Liver (tissue), 9 donors: ENCODE data around the gene COL9A1. TPM values are rescaled to one million over a fixed set of nuclear protein-coding genes. Genes with fewer than 3 reads are reported as not detected.

Experiments
- DNase-seq: peaks from one replicate; pipeline ENCODE4 v3.0.0-alpha.2; 2017; ENCODE audit warnings: low spot score
- H3K27ac ChIP-seq, 2 donors: one replicate each; pipeline ENCODE4 v1.7.0; 2013; ENCODE audit warnings: inconsistent platforms in 2 of 2, low read length in 2 of 2, control low read depth in 1 of 2, low read depth in 1 of 2, mild to moderate bottlenecking in 1 of 2
- H3K27me3 ChIP-seq, 4 donors: one replicate each; pipeline versions ENCODE4 v1.6.1 to v1.7.0; 2013; ENCODE audit warnings: low read length in 3 of 4, inconsistent platforms in 1 of 4, mild to moderate bottlenecking in 1 of 4, moderate library complexity in 1 of 4; ENCODE audit not compliant: control insufficient read depth in 4 of 4, insufficient read depth in 4 of 4
- H3K36me3 ChIP-seq, 4 donors: one replicate each; pipeline versions ENCODE4 v1.6.1 to v1.7.0; 2013; ENCODE audit warnings: low read length in 3 of 4, mild to moderate bottlenecking in 3 of 4, low read depth in 1 of 4, moderate library complexity in 1 of 4; ENCODE audit not compliant: control insufficient read depth in 4 of 4, insufficient read depth in 3 of 4
- H3K4me1 ChIP-seq, 4 donors: one replicate each; pipeline versions ENCODE4 v1.6.1 to v1.7.0; 2013; ENCODE audit warnings: low read length in 3 of 4, mild to moderate bottlenecking in 3 of 4, moderate library complexity in 1 of 4; ENCODE audit not compliant: control insufficient read depth in 4 of 4, insufficient read depth in 4 of 4
- H3K4me3 ChIP-seq, 3 donors: one replicate each; pipeline versions ENCODE4 v1.6.1 to v1.7.0; 2013; ENCODE audit warnings: low read length in 3 of 3, control low read depth in 1 of 3, low read depth in 1 of 3, mild to moderate bottlenecking in 1 of 3
- H3K9ac ChIP-seq, 2 donors: one replicate each; pipeline ENCODE4 v1.7.0; 2013; ENCODE audit warnings: low read length in 2 of 2, mild to moderate bottlenecking in 2 of 2, moderate library complexity in 2 of 2, control low read depth in 1 of 2, low read depth in 1 of 2
- H3K9me3 ChIP-seq, 4 donors: one replicate each; pipeline versions ENCODE4 v1.6.1 to v1.7.0; 2013; ENCODE audit warnings: low read length in 3 of 4; ENCODE audit not compliant: control insufficient read depth in 4 of 4
- EGR1 ChIP-seq, 2 donors: IDR thresholded peaks; 2 replicates each; pipeline ENCODE4 v1.6.1; 2016 to 2018; ENCODE audit warnings: antibody characterized with exemption in 2 of 2, low read depth in 2 of 2
- GABPA ChIP-seq, 2 donors: IDR thresholded peaks in 1 of 2; conservative IDR thresholded peaks in 1 of 2; 2 replicates each; pipeline ENCODE4 v1.6.1; 2016; ENCODE audit warnings: antibody characterized with exemption in 2 of 2, mild to moderate bottlenecking in 1 of 2, moderate library complexity in 1 of 2
- HNF4A ChIP-seq, 2 donors: conservative IDR thresholded peaks; 2 replicates each; pipeline ENCODE4 v1.6.1; 2016; ENCODE audit warnings: antibody characterized with exemption in 2 of 2, mild to moderate bottlenecking in 2 of 2
- JUND ChIP-seq, 2 donors: IDR thresholded peaks; 2 replicates each; pipeline ENCODE4 v1.6.1; 2016; ENCODE audit warnings: antibody characterized with exemption in 2 of 2
- RAD21 ChIP-seq, 2 donors: IDR thresholded peaks; 2 replicates each; pipeline ENCODE4 v1.6.1; 2016; ENCODE audit warnings: antibody characterized with exemption in 2 of 2, mild to moderate bottlenecking in 2 of 2
- SP1 ChIP-seq: IDR thresholded peaks from 2 replicates; pipeline ENCODE4 v1.6.1; 2018; ENCODE audit warnings: antibody characterized with exemption, mild to moderate bottlenecking
- YY1 ChIP-seq: IDR thresholded peaks from 2 replicates; pipeline ENCODE4 v1.6.1; 2016; ENCODE audit warnings: antibody characterized with exemption, mild to moderate bottlenecking
- WGBS: extraction: QIAGEN DNeasy Blood & Tissue Kit; methylation state at CpG from one replicate; pipeline ENCODE4 v1.1.7; 2013; 5-methylcytosine and 5-hydroxymethylcytosine counted together
- polyA plus RNA-seq, 2 donors: library from polyadenylated mRNA; stranded (reverse) in 1 of 2; unstranded in 1 of 2; fragments of 200-250 nt in 1 of 2; fragments of >200 nt in 1 of 2; fragmentation: Nextera tagmentation in 1 of 2; extraction: Ambion mirVana in 1 of 2; gene quantifications; one replicate each; pipeline versions ENCODE4 v1.2.1 to v1.2.3, GENCODE V29; 2013 to 2015
- total RNA-seq, 2 donors: library from RNA; depleted of rRNA; stranded (reverse); fragments of >200 nt; gene quantifications; one replicate each; pipeline ENCODE4 v1.2.3, GENCODE V29; 2014
- TF ChIP-seq, protein P1 (sequence below): fragments of 150-350 bp; IDR thresholded peaks from 2 replicates; pipeline ENCODE4 v1.5.1; 2017; ENCODE audit warnings: improper control_type of control experiment, low read depth, low read length; ENCODE audit not compliant: missing input control
- TF ChIP-seq, protein P2 (sequence below): IDR thresholded peaks from 2 replicates; pipeline ENCODE4 v1.6.1; 2016; ENCODE audit warnings: antibody characterized with exemption
- TF ChIP-seq, protein P3 (sequence below): IDR thresholded peaks from 2 replicates; pipeline ENCODE4 v1.6.1; 2016; ENCODE audit warnings: antibody characterized with exemption
- TF ChIP-seq, protein P4 (sequence below): IDR thresholded peaks from 2 replicates; pipeline ENCODE4 v1.6.1; 2016; ENCODE audit warnings: antibody characterized with exemption, mild to moderate bottlenecking
- donor health status: healthy.
- donor health status: healthy.
- donor health status: healthy.
- donor health status: healthy.
- donor health status: healthy.

The COL9A1 gene
- total and polyA plus RNA-seq, 4 donors = 0.01 to 1.4 TPM; not detected in 2

DNA sequence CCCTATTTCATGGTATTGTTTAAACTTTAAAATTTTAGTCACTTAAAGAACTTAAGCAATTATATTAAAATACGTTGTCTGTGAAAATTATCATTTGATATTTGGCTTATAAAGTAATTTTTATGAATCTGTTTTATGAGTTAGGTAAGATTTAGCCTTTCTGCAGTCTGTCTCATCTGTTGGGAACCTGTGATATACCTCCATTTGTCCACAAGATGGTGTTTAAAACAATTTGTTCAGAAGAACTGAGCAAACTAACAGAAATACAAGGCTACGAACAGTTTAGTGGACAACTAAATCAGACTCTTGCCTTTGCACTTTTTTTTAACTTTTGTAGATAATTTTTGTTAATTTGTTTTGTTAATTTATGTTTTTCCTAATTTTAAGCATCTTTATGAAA, 92.4 kb downstream of the COL9A1 start:
- H3K27me3 ChIP-seq = peaks cover 0 to 5% (median 0%) of the 10 kb centered on the region in 4 donors
- H3K36me3 ChIP-seq = no peaks in the 10 kb centered on the region
- DNase-seq = no peak
- TF ChIP-seq, protein P1, sequence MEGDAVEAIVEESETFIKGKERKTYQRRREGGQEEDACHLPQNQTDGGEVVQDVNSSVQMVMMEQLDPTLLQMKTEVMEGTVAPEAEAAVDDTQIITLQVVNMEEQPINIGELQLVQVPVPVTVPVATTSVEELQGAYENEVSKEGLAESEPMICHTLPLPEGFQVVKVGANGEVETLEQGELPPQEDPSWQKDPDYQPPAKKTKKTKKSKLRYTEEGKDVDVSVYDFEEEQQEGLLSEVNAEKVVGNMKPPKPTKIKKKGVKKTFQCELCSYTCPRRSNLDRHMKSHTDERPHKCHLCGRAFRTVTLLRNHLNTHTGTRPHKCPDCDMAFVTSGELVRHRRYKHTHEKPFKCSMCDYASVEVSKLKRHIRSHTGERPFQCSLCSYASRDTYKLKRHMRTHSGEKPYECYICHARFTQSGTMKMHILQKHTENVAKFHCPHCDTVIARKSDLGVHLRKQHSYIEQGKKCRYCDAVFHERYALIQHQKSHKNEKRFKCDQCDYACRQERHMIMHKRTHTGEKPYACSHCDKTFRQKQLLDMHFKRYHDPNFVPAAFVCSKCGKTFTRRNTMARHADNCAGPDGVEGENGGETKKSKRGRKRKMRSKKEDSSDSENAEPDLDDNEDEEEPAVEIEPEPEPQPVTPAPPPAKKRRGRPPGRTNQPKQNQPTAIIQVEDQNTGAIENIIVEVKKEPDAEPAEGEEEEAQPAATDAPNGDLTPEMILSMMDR = peak; percentile 18
- TF ChIP-seq, protein P2, sequence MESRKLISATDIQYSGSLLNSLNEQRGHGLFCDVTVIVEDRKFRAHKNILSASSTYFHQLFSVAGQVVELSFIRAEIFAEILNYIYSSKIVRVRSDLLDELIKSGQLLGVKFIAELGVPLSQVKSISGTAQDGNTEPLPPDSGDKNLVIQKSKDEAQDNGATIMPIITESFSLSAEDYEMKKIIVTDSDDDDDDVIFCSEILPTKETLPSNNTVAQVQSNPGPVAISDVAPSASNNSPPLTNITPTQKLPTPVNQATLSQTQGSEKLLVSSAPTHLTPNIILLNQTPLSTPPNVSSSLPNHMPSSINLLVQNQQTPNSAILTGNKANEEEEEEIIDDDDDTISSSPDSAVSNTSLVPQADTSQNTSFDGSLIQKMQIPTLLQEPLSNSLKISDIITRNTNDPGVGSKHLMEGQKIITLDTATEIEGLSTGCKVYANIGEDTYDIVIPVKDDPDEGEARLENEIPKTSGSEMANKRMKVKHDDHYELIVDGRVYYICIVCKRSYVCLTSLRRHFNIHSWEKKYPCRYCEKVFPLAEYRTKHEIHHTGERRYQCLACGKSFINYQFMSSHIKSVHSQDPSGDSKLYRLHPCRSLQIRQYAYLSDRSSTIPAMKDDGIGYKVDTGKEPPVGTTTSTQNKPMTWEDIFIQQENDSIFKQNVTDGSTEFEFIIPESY = no peak
- TF ChIP-seq RAD21 (IDR thresholded peaks at IDR 0.05) = peak in 1 of 2 donors; percentile 44
- H3K9ac ChIP-seq = no peak overlapping the region
- no peaks in the 10 kb centered on the region for H3K9me3 ChIP-seq
- H3K27ac ChIP-seq = no peak overlapping the region
- no peaks in the 10 kb centered on the region for H3K4me1 ChIP-seq
- 36% methylated on average over 2 of the region's 2 CpGs for WGBS
- H3K4me3 ChIP-seq = no peak overlapping the region

DNA sequence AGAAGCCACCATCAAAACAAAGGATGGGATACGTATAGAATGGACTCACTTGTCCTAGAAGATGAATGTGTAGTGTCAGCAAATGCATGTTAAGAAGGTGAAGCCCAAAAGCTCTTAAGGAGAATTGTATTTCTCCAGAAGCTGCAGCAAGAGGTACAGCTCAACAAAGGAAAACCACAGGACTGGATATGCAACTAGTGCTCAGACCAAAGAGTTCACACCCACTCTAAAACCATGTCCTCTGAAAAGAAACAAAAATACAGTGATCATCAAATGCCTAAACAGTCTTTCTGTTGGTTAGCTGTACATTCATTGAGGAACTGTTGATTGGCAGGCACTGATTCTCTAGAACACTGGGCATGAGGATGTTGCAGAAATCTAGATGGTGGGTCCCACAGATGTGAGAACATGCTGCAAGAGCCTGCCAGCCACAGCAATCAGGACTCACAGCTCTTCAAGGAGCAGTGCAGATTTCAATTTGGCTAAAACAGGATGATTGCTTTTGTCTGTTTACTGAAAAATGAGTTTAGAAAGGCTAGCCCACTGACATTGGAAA, 94.6 kb downstream of the COL9A1 start:
- Histone ChIP-seq H3K4me1 (no peaks in the 10 kb centered on the region), H3K9me3 (no peaks in the 10 kb centered on the region), H3K36me3 (no peaks in the 10 kb centered on the region), H3K9ac (no peak overlapping the region), H3K4me3 (no peak overlapping the region), H3K27me3 (peaks cover 0 to 5% (median 0%) of the 10 kb centered on the region in 4 donors), H3K27ac (no peak overlapping the region)
- TF ChIP-seq, protein P3, sequence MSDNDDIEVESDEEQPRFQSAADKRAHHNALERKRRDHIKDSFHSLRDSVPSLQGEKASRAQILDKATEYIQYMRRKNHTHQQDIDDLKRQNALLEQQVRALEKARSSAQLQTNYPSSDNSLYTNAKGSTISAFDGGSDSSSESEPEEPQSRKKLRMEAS = no peak
- TF ChIP-seq, protein P4, sequence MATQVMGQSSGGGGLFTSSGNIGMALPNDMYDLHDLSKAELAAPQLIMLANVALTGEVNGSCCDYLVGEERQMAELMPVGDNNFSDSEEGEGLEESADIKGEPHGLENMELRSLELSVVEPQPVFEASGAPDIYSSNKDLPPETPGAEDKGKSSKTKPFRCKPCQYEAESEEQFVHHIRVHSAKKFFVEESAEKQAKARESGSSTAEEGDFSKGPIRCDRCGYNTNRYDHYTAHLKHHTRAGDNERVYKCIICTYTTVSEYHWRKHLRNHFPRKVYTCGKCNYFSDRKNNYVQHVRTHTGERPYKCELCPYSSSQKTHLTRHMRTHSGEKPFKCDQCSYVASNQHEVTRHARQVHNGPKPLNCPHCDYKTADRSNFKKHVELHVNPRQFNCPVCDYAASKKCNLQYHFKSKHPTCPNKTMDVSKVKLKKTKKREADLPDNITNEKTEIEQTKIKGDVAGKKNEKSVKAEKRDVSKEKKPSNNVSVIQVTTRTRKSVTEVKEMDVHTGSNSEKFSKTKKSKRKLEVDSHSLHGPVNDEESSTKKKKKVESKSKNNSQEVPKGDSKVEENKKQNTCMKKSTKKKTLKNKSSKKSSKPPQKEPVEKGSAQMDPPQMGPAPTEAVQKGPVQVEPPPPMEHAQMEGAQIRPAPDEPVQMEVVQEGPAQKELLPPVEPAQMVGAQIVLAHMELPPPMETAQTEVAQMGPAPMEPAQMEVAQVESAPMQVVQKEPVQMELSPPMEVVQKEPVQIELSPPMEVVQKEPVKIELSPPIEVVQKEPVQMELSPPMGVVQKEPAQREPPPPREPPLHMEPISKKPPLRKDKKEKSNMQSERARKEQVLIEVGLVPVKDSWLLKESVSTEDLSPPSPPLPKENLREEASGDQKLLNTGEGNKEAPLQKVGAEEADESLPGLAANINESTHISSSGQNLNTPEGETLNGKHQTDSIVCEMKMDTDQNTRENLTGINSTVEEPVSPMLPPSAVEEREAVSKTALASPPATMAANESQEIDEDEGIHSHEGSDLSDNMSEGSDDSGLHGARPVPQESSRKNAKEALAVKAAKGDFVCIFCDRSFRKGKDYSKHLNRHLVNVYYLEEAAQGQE = no peak
- no peak for TF ChIP-seq SP1
- TF ChIP-seq JUND (IDR thresholded peaks at IDR 0.05) = no peak
- no peak for TF ChIP-seq EGR1 (IDR thresholded peaks at IDR 0.05; ENCODE audit: low read depth in 2 of 2)
- TF ChIP-seq RAD21 (IDR thresholded peaks at IDR 0.05) = no peak
- no peak for TF ChIP-seq HNF4A (conservative IDR thresholded peaks at IDR 0.05)
- TF ChIP-seq GABPA (IDR thresholded peaks at IDR 0.05 in 1 of 2, conservative IDR thresholded peaks at IDR 0.05 in 1 of 2) = no peak
- TF ChIP-seq YY1 = no peak
- no peak for DNase-seq
- 75% methylated on average over 1 of the region's 1 CpG for WGBS
